ENCODE measurements around the gene ZNF311.
"Not testable (repeated sequence)": the region's sequence is repeated elsewhere in the genome, so short reads cannot be mapped to it uniquely, and the experiment has no call there.

DNA sequence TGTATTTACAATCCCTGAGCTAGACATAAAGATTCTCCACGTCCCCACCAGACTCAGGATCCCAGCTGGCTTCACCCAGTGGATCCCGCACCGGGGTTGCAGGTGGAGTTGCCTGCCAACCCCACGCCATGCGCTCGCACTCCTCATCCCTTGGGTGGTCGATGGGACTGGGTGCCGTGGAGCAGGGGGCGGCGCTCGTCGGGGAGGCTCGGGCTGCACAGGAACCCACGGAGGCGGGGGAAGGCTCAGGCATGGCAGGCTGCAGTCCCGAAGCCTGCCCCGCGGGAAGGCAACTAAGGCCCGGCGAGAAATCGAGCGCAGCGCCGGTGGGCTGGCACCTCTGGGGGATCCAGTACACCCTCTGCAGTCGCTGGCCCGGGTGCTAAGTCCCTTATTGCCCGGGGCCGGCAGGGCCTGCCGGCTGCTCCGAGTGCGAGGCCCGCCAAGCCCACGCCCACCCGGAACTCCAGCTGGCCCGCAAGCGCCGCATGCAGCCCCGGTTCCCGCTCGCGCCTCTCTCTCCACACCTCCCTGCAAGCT is 55.4 kb downstream of the ZNF311 start:
- TF ChIP-seq EZH2 (IDR thresholded peaks at IDR 0.05; ENCODE audit: low read length, missing control alignments); CTCF (conservative IDR thresholded peaks at IDR 0.05 in 1 of 2, IDR thresholded peaks at IDR 0.05 in 1 of 2; ENCODE audit: low read depth in 1 of 2, low read length in 2 of 2): not testable (repeated sequence)
